DND-41 (cell line): ENCODE measurements around the gene SQSTM1.

Source experiments
- EZH2 ChIP-seq: IDR thresholded peaks from 3 replicates; pipeline ENCODE4 v1.6.1; 2012; ENCODE audit warnings: borderline replicate concordance, low read depth, mild to moderate bottlenecking, moderate library complexity, low read length, inconsistent platforms; ENCODE audit not compliant: severe bottlenecking
- TF ChIP-seq, protein P1 (sequence below): IDR thresholded peaks from 2 replicates; pipeline ENCODE4 v1.5.1; 2012; ENCODE audit warnings: borderline replicate concordance, low read length, moderate library complexity, mild to moderate bottlenecking; ENCODE audit not compliant: poor library complexity, severe bottlenecking; ENCODE audit errors: extremely low read depth

DNA sequence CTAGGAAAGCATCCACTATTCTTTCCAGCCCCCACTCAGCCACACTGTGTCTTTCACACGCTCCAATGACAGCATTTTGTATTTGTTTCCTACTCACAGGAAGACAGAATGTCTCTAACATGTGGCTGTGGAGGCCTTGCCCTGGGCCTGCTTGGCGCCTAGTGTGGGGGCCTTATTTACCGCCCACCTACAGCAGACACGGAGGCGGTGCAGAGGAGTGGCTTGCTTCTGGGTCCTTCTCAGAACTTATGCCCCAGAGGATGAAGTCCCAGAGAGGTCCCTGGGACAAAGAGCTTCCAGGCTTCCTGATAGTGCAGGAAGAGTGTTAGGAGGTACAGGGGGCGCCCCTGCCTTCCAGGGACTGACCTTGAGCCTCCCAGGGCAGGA is 46.4 kb downstream of the SQSTM1 start:
- TF ChIP-seq, protein P1, sequence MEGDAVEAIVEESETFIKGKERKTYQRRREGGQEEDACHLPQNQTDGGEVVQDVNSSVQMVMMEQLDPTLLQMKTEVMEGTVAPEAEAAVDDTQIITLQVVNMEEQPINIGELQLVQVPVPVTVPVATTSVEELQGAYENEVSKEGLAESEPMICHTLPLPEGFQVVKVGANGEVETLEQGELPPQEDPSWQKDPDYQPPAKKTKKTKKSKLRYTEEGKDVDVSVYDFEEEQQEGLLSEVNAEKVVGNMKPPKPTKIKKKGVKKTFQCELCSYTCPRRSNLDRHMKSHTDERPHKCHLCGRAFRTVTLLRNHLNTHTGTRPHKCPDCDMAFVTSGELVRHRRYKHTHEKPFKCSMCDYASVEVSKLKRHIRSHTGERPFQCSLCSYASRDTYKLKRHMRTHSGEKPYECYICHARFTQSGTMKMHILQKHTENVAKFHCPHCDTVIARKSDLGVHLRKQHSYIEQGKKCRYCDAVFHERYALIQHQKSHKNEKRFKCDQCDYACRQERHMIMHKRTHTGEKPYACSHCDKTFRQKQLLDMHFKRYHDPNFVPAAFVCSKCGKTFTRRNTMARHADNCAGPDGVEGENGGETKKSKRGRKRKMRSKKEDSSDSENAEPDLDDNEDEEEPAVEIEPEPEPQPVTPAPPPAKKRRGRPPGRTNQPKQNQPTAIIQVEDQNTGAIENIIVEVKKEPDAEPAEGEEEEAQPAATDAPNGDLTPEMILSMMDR, result no peak
- TF ChIP-seq EZH2, result no peak
